HG02623 (cell line): Measurements from ENCODE around the gene ITPA.

Source experiments
- ATAC-seq: cut with Tn5 transposase; IDR thresholded peaks from one replicate; pipeline ENCODE4 v1.9.1; 2021; ENCODE audit warnings: moderate library complexity; ENCODE audit not compliant: unreplicated experiment

The ITPA gene

DNA sequence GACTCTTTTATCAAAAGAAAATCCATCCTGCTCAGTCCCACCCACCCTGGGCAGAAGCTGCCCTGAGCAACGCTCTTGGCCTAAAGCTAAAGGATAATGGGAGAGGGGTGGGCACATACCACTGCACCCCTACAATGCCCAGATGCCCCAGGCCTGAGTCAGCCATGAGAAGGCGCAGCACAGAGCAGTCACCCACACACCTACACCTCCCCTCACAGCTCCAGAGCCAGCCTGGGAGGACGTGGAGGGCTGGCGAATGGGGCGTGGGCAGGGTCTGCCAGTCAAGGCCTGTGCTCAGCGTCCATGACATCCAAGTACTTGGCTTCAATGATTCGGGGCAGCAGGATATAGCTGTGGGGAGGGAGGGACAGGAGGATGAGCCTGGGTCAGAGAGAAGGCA is 18.2 kb downstream of the ITPA start:
- no peak for ATAC-seq

DNA sequence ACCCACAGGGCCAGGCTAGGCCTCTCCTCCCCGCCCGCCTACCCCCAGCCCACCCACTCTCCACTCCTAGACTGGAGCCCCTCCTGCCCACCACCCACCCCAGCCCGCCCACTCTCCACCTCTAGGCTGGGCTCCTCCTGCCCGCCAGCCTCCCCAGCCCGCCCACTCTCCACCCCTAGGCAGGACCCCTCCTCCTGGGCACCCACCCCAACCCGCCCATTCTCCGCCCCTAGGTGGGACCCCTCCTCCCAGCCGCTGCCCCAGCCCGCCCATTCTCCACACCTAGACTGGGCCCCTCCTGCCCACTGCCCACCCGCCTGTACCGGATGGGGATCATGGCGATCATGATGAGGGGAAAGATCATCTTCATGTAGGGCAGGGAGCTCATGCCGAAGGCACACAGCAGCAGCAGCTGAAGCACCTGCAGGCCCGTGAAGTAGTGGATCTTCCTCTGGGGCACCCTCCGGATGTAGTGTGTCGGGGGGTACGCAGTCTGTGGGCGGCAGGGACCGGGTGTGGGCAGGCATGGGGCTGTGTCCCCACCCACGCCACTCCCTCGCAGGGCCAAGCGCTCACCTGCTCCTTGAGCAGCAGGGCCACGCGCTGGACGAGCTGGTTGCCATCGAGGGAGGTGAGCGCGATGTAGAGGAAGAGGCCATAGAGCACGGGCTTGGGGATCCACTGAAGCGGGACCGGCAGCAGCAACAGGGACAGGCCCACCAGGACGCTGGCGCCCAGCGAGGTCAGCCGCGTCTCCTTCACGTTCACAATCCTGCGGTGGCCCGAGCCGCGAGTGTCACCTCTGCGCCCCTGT is 18.8 kb downstream of the ITPA start:
- ATAC-seq, result no peak

DNA sequence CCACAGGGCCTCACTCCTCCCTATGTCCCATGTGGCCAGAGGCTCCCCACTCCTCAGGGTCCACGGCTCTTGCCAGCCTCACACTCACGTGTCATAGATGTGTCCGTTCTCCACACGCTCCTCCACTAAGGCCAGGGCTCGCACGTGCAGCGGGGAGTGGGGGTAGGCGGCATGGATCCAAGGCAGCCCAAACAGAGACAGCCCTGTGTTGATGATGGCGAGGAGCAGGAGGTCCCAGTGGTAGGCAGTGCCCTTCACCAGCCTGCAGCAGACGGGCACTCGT is 19.4 kb downstream of the ITPA start:
- ATAC-seq, result no peak

DNA sequence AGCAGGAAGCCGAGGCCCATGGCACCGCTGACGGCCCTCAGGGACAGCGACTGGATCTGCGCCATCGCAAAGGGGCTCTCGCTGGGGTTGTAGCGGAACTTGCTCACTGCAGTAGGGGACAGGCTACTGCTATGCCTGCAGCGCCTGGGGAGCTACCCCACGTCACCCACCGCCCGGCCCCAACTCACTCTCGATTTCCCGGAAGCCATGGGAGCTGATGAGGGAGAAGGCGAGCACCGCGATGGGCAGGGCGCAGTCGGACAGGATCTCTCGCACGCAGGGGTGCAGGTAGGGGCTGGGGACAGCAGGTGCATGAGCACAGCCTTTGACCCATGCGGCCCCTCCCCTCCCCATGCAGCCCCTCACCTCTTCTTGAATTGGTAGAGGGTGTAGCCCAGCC is 19.9 kb downstream of the ITPA start:
- no peak for ATAC-seq

DNA sequence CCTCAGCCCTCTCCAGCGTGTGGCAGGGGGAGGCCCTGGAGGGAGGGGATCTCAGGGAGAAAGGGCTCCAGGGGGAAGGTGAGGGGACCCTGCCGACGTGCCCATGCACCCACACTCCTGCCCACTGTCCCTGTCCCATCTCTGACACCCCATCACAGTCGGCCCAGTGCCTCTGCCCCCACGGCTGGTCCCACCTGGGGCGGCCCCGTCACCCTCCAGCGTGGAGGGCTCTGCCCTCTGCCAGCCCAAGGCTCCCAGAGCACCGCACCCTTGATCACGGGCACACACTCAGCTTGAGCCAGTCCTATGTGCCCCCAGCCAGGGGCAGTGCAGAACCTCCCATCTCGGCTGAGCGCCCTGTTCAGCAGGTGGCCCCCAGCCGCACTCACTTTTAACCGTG is 20.5 kb downstream of the ITPA start:
- no peak for ATAC-seq

DNA sequence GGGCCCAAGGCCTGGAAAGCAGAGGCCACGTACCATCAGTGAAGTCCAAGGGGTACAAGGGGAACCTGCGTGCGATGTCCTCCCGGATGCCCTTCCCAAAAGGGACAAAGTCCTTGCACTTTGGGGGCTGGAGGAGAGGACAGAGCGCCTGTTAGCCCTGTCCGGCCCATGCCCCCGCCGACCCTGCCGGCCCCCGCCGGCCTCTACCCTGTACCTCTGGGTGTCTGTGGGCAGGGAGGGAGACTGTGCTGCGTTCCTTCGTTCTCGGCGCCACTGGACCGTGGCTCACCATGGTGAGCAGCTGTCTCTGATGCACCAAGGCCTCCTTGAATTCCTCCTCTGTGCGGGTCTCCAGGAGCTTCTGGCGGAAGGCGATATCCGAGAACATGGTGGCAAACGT is 21.8 kb downstream of the ITPA start:
- no peak for ATAC-seq

DNA sequence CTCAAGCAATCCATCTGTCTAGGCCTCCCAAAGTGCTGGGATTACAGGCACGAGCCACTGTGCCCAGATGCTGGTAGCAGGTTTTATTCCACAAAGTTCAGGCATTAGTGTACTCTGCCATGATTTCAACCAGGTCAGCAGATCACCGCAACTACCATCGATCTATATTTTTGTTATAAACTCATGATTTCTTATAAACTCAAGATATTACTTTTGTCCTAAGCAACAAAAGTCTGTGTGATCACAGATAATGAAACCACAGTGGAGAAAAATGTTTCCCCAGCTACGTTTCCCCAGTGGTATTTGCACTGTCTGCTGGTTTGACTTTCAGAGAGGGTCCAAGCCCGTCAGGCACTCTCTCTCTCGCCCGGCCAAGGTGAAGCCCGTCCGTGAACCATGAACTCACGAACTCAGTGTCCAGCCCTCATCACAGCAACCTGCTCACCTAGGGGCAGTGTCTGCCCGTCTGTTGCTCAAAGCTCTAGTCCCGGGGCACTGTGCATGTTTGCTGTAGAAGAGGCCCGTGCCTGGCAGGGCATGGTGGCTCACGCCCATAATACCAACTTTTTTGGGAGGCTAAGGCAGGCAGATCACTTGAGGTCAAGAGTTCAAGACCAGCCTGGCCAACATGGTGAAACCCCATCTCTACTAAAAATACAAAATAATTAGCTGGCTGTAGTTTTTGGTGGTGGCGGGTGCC is 22.7 kb downstream of the ITPA start:
- no peak for ATAC-seq

DNA sequence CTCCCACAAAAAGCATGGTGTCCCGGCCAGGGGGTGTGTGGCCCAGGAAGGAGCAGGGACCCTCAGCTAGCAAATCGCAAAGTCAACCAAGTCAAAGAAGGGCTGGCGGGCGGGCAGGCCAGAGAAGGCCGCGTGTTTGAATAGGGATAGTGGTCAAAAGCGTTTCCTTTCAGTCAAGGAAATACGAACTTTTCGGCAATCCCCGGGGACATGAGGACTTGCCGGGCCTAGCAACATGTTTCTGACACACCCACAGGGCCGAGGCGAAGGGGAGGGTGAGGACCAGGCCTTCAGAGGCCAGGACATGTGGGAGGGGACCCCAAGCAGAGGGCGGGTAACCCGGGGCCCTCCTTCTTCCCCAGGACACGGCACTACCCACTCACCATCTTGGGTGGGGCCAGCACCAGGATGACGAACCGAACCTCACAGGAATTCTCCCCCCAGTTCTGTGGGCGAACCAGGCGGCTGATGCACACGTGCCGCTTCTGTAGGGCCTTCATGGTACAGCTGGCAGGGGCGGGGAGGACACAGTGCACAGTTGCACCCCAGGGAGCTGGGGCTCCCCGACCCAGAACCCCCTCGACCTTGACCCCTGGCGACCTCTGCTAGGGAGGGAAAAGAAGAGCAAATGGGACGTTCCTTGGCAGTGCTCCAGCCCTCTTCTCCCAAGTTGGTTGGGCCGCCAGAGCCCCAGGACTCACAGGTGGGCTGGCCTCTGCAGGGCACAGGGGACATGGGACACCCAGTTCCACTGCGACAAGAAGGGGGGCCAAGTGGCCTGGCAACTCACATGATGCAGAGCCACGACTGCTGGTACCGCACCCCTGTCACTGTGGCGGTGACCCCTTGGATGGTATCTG is 24.1 kb downstream of the ITPA start:
- ATAC-seq, result no peak

DNA sequence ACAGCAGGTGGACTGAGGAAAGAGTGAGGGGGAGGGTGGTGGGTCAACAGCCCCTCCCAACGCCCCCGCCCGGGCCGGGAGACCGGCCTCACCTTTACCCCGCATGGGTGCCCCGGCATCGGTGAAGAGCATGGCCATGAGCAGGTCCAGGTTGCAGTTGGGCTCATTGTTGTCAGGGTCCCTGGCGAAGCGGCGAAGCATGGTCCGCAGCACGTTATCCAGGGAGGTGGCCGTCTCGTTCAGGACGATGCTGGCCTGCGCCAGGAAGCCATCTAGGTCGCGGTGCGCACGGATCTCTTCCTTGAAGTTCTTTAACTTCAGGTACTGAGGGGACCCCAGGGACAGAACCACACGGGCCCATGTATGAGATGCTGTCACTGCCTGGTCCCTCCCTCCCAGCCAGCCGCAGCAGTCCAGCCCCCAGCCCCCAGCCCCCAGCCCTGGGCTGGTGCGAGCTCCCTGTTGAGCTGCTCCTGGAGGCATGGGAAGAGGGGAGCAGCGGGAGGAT is 24.7 kb downstream of the ITPA start:
- ATAC-seq, result no peak

DNA sequence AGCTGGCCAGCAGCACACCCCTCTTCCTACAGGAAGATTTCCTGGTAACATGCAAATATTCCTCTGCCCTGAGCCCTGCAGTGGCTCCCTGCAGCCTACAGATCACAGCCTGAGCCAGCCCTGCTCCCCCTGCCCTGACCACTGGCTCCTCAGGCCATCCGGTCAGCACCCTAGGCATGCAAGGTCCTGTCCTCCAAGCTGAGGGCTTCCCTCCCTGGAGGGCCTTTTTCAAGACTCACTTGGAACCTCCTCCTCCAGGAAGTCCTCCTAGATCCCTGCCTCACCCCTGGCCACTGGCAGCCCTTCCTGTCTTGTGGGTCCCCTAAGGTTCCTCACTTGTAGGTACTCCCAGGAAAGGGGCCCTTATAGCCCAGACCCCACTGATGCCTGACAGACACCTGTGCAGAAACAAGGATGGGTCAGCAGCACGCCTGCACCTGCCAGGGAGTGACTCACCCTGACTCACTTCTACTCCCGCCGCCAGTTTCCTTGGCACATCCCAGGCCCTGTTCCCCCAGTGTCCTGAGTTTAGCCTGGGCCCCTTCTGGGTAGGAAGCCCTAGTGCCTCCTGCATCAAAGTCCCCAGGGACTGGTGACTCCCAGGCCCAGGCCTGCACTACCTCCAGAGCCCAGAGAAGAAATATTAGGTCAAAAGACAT is 26.5 kb downstream of the ITPA start:
- no peak for ATAC-seq

DNA sequence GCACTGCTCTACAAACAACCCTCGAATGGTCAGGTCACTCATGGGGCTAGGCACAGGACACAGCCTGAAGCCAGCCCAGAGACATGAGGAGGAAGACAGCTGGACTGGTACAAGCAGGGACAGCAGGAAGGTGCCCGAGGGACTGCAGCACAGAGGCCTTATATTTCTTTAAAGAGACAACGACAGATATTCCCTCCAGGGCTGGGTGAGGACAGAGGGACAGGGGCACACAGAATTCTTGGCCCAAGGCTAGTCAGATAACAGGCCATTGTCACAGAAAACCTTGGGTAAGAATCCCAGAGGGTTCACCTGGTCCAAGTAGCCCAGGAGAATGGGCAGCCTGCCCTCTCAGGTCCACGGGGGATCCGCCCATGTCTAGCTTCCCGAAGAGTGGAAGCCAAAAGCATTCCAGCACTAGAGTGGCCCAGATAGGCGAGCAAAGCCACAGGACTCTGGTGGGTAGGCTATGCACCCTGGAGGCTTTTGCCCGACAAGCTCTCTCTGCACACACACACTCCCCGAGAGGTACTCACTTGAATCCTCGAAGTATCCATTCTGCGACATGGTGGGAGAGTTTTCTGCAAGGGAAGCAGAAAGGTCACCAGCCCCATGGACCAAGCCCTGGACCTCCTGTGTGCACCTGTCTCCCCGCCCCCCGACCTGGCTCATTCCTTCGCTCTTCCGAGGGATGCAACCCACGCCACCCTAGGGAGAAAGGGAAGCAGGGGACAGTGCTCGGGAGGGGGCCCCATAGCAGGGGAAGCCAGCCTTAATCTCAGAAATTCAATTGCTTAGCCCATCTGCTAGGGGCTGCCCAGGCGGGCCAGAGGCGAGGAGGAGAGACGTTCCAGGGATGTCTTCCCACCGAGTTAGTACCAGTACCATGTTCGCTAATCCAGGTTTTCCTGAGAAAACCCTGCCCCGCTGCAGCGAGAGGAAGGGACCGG is 28.0 kb downstream of the ITPA start:
- no peak for ATAC-seq

DNA sequence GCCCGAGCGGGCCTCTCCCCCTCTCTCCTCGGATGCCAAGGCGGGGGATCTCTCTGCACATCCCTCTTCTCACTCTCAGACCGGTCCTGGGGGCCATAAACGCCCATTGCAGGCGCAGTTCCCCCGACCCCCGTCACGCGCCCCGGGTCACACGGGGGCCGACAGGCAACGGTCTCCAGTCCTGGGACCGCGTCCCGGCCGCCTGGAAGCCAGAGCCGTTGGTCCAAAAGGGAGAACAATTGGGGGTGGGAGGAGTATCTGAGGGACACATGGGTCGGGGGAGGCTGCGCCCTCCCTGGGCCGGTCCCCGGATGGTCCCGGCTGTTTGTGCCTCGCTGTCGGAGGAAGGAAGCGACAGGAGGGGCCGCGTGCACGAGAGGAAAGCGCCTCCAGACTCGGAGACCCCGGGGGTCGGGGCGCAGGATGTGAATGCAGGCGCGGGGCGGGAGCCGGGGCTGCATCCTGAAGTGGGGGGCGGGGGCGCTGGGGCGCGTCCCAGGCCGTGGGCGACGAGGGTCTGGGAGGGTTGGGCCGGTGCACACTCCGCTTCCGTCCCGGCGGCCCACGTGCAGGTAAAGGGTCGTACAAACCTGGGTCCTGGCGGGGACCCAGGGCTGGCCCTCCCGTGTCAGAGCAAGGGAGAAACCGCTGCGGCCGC is 28.8 kb downstream of the ITPA start:
- no peak for ATAC-seq

DNA sequence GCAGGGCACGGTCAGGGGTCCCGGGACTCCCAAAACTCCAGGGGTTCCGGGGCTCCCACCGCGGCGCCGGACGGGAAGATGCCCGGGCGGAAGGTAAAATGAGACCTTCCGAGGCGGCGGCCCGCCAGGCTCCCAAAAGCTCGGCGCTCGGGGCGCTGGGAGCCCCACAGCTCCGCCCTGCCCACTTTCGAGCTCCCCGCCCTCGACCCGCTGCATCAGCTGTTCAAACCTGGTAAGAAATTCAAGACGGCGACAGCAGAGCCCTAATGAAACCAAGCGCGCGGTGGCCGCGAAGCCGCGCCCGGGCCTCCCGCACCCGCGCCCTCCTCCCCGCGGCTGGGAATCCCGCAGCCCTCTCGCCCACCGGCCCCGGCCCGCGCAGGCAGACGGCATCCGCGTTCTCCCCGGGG is 29.3 kb downstream of the ITPA start:
- no peak for ATAC-seq

DNA sequence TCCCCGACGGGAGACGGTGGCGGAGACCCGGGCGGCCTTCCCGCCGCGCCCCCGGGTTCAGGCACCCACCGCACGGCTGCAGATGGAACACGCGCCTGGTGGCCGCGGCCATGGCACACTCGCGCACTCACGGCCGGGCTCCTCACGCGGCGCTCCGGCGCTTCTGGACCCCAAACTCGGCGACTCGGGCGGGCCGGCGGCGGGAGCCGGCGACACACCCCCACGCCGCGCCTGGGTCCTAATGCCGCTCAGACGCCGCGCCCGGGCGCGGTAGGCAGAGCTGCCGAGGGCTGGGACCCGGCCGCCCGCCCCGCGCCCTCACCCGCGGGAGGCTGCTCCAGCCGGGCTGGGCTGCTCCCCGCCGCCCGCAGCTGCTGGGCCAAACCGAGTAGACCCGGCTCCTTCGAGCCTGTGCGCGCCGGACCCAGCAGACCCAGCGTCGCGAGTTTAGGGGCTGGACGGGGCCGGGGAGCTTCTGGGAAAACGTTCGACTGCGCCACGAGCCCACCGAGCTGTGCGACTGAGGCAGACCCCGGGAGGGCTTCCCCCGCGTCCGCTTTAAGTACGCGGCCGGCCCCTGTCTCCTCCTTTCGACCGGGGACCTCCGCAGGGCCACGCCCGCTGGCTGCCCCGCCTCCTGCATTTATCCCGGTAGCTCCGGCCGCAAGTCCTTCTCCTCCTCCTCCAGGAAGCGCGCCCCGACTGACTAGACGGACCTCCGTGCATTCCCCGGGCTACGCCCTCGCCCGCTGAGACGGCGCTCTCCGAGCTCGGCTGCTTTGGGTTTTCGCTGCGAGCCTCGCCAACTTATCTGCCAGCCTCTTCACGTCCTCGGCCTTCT is 29.9 kb downstream of the ITPA start, which contains the start of gene SLC4A11:
Gene SLC4A11, minus strand, starts transcription at position 165 of the 841 bp plus-strand sequence. Its CDS starts 53 bp downstream, at position 112.
- no peak for ATAC-seq

DNA sequence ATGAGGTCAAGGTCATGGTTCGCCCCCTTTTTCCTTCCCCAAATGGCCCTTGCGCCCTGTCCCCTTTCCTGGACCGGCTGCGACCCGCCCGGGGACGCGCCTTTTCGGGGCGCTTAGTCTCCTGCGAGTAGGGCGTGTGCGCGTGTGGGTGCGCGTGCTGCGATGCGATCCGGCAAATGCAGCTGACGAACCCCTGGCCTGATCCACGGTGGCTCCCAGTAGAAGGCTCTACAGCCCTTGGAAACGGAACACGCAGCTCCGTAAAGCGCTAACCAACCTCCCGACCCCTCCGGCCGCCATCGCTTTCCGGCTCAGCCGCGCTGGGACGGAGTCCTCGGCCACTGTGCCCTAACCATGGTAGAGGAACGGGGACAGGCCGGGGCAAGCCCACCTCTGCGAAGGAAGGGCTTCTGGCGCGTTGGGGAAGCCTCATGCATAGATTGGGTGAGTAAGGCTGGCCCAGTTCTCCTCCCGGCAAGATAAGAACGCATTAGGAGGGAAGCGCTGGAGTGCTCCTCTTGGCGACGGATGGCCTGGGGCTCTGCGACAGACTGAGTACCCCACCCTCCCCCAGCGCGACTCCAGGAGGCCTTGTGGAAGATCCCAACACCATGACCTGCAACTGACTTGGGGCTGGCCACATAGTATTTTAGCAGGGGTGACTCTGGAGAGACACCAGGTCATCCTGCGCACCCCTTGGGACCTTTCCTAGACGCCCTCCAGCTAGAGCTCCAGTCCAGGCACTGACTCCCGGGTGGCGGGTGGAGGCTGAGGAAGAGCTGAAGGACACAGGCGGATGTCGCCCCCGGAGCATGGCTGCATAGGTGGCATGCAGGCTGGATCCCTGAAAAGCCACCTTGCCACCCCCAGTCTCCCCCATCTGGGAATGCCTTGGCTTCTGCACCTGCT is 30.8 kb downstream of the ITPA start:
- no peak for ATAC-seq

DNA sequence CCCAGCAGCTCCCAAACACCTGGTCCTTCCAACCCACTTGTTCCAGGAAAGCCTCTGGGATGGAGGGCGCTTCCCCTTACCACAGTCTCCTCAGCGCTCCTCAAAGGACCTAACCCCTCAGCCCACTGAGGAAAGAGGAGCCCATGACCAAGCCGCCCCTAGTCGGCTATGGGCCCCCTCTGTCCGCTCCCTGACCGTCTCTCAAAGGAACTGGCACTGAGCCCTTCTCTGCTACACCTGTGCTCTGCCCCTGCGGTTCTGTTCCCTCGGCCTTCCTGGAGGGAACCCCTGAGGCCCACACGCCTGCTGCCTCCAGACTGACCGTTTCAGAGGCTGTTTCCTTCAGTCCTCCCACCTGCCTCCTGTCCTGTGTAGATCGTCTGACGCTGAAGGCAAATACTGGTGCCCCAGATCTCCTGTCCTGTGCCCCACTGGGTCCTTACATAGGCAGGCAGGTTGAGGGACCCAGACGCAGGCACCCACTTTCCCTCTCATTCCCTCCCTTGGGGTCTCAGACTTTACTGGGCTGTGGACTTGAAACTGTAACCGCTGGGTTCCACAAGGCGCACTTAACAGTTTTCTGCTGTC is 31.6 kb downstream of the ITPA start:
- ATAC-seq, result no peak

DNA sequence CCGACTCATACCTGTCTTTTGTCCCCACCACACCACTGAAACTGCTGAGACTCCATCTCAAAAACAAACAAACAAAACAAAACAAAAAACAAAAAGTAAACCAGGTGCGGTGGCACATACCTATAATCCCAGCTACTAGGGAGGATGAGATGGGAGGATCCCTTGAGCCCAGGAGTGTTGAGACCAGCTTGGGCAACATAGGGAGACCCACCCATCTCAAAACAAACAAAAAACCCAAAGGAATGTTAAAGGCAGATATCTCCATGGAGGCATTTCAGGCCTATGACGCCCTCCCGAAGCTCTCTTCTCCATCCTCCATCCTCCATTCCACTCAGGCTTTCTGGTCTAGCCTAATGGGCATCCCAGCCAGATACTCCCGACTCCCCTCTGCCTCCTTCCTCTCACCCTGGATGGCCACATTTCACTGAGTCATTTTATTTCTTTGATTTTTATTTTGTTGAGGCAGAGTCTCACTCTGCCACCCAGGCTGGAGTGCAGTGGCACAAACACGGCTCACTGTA is 32.9 kb downstream of the ITPA start:
- ATAC-seq, result no peak
